Activated CD8-positive, alpha-beta memory T cell treated with anti-CD3 and anti-CD28 coated beads for 4 hours (primary cell): Measurements from ENCODE around the gene PRDM16.

ENCODE experiments used
- DNase-seq, 2 donors: peaks; one replicate each; pipeline ENCODE4 v3.0.0-alpha.2; 2020; ENCODE audit warnings: low read depth in 2 of 2

The PRDM16 gene

GRCh38 chr1:3053986-3054385, 15.0 kb upstream of the PRDM16 start:
- no peak for DNase-seq

GRCh38 chr1:3054474-3054873, 14.5 kb upstream of the PRDM16 start:
- DNase-seq, result no peak

GRCh38 chr1:3055051-3055450, 14.0 kb upstream of the PRDM16 start:
- no peak for DNase-seq

GRCh38 chr1:3056641-3057040, 12.4 kb upstream of the PRDM16 start:
- no peak for DNase-seq

GRCh38 chr1:3058263-3059030, 10.6 kb upstream of the PRDM16 start:
- DNase-seq, result no peak

- DNase-seq, result no peak
Observed at GRCh38 chr1:3060127-3060526, 8.9 kb upstream of the PRDM16 start.

- DNase-seq, result no peak
Observed at GRCh38 chr1:3060601-3061551, 8.1 kb upstream of the PRDM16 start.

- no peak for DNase-seq
Observed at GRCh38 chr1:3061566-3061965, 7.4 kb upstream of the PRDM16 start.

- DNase-seq, result no peak
Observed at GRCh38 chr1:3061981-3062615, 6.9 kb upstream of the PRDM16 start.

GRCh38 chr1:3062616-3063378, 6.2 kb upstream of the PRDM16 start:
- DNase-seq, result no peak

GRCh38 chr1:3063379-3064295, 5.4 kb upstream of the PRDM16 start:
- no peak for DNase-seq

GRCh38 chr1:3064296-3064850, 4.6 kb upstream of the PRDM16 start:
- no peak for DNase-seq

GRCh38 chr1:3064901-3065300, 4.1 kb upstream of the PRDM16 start:
- no peak for DNase-seq

- no peak for DNase-seq
Observed at GRCh38 chr1:3065396-3065795, 3.6 kb upstream of the PRDM16 start.

- no peak for DNase-seq
Observed at GRCh38 chr1:3065797-3066196, 3.2 kb upstream of the PRDM16 start.

- DNase-seq, result no peak
Observed at GRCh38 chr1:3066250-3066711, 2.7 kb upstream of the PRDM16 start.

GRCh38 chr1:3066826-3067225, 2.2 kb upstream of the PRDM16 start:
- no peak for DNase-seq

- no peak for DNase-seq
Observed at GRCh38 chr1:3067301-3067670, 1.7 kb upstream of the PRDM16 start.

GRCh38 chr1:3067671-3068563, 1.1 kb upstream of the PRDM16 start:
- no peak for DNase-seq
